ENCODE data around the gene NVL.

GRCh38 chr1:224219612-224220059 is 110.3 kb downstream of the NVL start:
- TF ChIP-seq CTCF (IDR thresholded peaks at IDR 0.05; ENCODE audit: low read length) (no peak), EZH2phosphoT487 (IDR thresholded peaks at IDR 0.05; ENCODE audit: low read length) (no peak), EZH2 (optimal IDR thresholded peaks at IDR 0.05; ENCODE audit: low read depth, low read length) (no peak)
